ENCODE measurements around the gene DRC3. TPM values are rescaled to one million over a fixed set of nuclear protein-coding genes. Genes with fewer than 3 reads are reported as not detected.

The DRC3 gene
- polyA plus RNA-seq, 1 donor from 2014 or later, result 1.9 TPM

DNA sequence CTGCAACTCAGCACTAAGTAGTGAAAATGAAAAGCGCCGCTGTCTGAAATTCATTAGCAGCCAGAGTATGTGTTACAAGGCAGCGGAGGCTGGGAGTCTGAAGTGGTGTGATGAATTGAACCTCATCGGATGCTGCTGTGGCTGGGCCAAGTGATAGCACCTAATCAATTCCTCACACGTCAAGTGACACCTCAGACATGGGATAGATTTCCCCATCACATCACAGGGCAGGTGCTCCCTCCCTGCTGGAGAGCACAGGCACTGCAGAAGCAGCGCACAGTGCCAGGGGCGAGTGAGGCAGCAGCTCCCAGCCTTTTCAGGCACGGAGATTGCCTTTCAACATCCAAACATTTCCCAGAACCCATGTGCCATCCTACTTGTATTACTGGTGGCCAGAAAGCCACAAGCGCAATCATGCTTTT, 32.2 kb downstream of the DRC3 start:
- Histone ChIP-seq H3K36me3 (ENCODE audit: insufficient read depth, low read length) (no peaks in the 10 kb centered on the region), H3K27me3 (ENCODE audit: insufficient read depth, low read depth, low read length) (no peaks in the 10 kb centered on the region), H4K20me1 (ENCODE audit: insufficient read depth) (no peaks in the 10 kb centered on the region), H3K4me2 (ENCODE audit: low read length) (no peak overlapping the region), H2AFZ (ENCODE audit: low read depth, low read length) (no peak overlapping the region), H3K9ac (ENCODE audit: low read length) (peak overlapping the region; percentile 53), H3K4me3 (ENCODE audit: low read length) (peak overlapping the region; percentile 11), H3K27ac (ENCODE audit: low read length) (peak overlapping the region; percentile 86), H3K9me2 (ENCODE audit: insufficient read depth, low read length) (no peaks in the 10 kb centered on the region), H3K9me3 (ENCODE audit: low read length) (no peaks in the 10 kb centered on the region), H3F3A (ENCODE audit: insufficient read depth, low read length, poor library complexity, severe bottlenecking) (no peaks in the 10 kb centered on the region), H3K79me2 (replicated peaks; ENCODE audit: insufficient read depth, low read length) (no peaks in the 10 kb centered on the region)
- peak; percentile 91 for TF ChIP-seq EP300 (conservative IDR thresholded peaks at IDR 0.05; ENCODE audit: poor library complexity, severe bottlenecking)
- TF ChIP-seq TAF1 (IDR thresholded peaks at IDR 0.05; ENCODE audit: low read depth), result peak; percentile 44
- TF ChIP-seq EZH2 (IDR thresholded peaks at IDR 0.05; ENCODE audit: borderline replicate concordance, insufficient read depth, low read length, poor library complexity, severe bottlenecking), result no peak
- TF ChIP-seq, protein P1, sequence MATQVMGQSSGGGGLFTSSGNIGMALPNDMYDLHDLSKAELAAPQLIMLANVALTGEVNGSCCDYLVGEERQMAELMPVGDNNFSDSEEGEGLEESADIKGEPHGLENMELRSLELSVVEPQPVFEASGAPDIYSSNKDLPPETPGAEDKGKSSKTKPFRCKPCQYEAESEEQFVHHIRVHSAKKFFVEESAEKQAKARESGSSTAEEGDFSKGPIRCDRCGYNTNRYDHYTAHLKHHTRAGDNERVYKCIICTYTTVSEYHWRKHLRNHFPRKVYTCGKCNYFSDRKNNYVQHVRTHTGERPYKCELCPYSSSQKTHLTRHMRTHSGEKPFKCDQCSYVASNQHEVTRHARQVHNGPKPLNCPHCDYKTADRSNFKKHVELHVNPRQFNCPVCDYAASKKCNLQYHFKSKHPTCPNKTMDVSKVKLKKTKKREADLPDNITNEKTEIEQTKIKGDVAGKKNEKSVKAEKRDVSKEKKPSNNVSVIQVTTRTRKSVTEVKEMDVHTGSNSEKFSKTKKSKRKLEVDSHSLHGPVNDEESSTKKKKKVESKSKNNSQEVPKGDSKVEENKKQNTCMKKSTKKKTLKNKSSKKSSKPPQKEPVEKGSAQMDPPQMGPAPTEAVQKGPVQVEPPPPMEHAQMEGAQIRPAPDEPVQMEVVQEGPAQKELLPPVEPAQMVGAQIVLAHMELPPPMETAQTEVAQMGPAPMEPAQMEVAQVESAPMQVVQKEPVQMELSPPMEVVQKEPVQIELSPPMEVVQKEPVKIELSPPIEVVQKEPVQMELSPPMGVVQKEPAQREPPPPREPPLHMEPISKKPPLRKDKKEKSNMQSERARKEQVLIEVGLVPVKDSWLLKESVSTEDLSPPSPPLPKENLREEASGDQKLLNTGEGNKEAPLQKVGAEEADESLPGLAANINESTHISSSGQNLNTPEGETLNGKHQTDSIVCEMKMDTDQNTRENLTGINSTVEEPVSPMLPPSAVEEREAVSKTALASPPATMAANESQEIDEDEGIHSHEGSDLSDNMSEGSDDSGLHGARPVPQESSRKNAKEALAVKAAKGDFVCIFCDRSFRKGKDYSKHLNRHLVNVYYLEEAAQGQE (IDR thresholded peaks at IDR 0.05; ENCODE audit: borderline replicate concordance), result peak; percentile 63
- peak; percentile 66 for TF ChIP-seq RAD21 (conservative IDR thresholded peaks at IDR 0.05)
- peak; percentile 71 for TF ChIP-seq SMC3 (conservative IDR thresholded peaks at IDR 0.05; ENCODE audit: poor library complexity)
- TF ChIP-seq POLR2AphosphoS5 (IDR thresholded peaks at IDR 0.05), result peak; percentile 82
- TF ChIP-seq, protein P2, sequence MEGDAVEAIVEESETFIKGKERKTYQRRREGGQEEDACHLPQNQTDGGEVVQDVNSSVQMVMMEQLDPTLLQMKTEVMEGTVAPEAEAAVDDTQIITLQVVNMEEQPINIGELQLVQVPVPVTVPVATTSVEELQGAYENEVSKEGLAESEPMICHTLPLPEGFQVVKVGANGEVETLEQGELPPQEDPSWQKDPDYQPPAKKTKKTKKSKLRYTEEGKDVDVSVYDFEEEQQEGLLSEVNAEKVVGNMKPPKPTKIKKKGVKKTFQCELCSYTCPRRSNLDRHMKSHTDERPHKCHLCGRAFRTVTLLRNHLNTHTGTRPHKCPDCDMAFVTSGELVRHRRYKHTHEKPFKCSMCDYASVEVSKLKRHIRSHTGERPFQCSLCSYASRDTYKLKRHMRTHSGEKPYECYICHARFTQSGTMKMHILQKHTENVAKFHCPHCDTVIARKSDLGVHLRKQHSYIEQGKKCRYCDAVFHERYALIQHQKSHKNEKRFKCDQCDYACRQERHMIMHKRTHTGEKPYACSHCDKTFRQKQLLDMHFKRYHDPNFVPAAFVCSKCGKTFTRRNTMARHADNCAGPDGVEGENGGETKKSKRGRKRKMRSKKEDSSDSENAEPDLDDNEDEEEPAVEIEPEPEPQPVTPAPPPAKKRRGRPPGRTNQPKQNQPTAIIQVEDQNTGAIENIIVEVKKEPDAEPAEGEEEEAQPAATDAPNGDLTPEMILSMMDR (IDR thresholded peaks at IDR 0.05; ENCODE audit: poor library complexity, severe bottlenecking), result peak; percentile 86
- TF ChIP-seq MXI1 (conservative IDR thresholded peaks at IDR 0.05; ENCODE audit: poor library complexity, severe bottlenecking), result no peak

DNA sequence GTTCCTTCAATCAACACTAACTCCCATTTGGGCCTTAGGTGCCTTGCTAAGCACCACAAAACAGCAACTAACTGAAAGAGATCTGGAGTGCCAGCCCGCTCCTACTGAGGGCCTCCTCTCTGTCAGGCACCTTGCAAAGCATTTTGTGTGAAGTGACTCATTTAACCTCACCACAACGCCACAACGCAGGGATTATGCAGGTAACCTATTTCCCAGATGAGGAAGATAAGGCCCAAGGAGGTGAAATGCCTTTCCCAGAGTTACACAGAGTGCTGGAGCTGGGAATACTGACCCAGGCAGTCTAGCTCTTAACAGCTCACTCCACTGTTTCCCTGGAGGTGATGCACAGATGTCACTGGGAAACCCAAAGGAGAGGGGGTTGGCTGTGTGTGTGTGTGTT, 32.8 kb downstream of the DRC3 start:
- Histone ChIP-seq H3K27me3 (ENCODE audit: insufficient read depth, low read depth, low read length) (no peaks in the 10 kb centered on the region), H2AFZ (ENCODE audit: low read depth, low read length) (no peak overlapping the region), H3K9ac (ENCODE audit: low read length) (peak overlapping the region; percentile 53), H3K79me2 (replicated peaks; ENCODE audit: insufficient read depth, low read length) (no peaks in the 10 kb centered on the region), H4K20me1 (ENCODE audit: insufficient read depth) (no peaks in the 10 kb centered on the region), H3K27ac (ENCODE audit: low read length) (peak overlapping the region; percentile 86), H3K36me3 (ENCODE audit: insufficient read depth, low read length) (no peaks in the 10 kb centered on the region), H3K4me3 (ENCODE audit: low read length) (peak overlapping the region; percentile 11), H3K9me3 (ENCODE audit: low read length) (no peaks in the 10 kb centered on the region), H3K9me2 (ENCODE audit: insufficient read depth, low read length) (no peaks in the 10 kb centered on the region), H3K4me2 (ENCODE audit: low read length) (no peak overlapping the region), H3F3A (ENCODE audit: insufficient read depth, low read length, poor library complexity, severe bottlenecking) (no peaks in the 10 kb centered on the region)
- TF ChIP-seq, protein P1 (IDR thresholded peaks at IDR 0.05; ENCODE audit: borderline replicate concordance), result no peak

All from neural cell (in vitro differentiated cells).